A549 treated with RU486 at 1 μM for 4 hours (cell line): ENCODE results near the gene SAFB2. TPM values are rescaled to one million over a fixed set of nuclear protein-coding genes. Genes with fewer than 3 reads are reported as not detected.

ENCODE experiments used
- total RNA-seq: library from RNA; stranded (reverse); fragments of 200-300 nt; extraction: Qiagen RNA extraction; gene quantifications from 5 replicates; pipeline ENCODE4 v1.2.3, GENCODE V29; 2022; ENCODE audit warnings: low read depth

The SAFB2 gene
- 26.6 to 43.7 TPM (median 37.3 TPM) in 5 replicates for total RNA-seq

GRCh38 chr19:5622465-5623396 lies at the start of gene SAFB2, which contains the start of gene SAFB:
SAFB2 (minus strand) TSS chr19:5622776; CDS start chr19:5622715, 61 bp downstream.
SAFB (plus strand) TSS chr19:5623083; CDS start chr19:5623206, 123 bp downstream.

GRCh38 chr19:5567360-5567969 lies 55.1 kb downstream of the SAFB2 start, which contains the start of gene TINCR:
TINCR (minus strand) TSS chr19:5567953.

Other genes with a start within 250 kb of the SAFB2 start
- not detected in 5 replicates for gene ZNRF4, start 167.4 kb downstream of the SAFB2 start, total RNA-seq
- gene TINCR, start 54.8 kb downstream of the SAFB2 start, total RNA-seq, result 2.0 to 3.1 TPM (median 2.6 TPM) in 5 replicates
- gene SAFB, start 307 bp upstream of the SAFB2 start, total RNA-seq, result 53.9 to 60.1 TPM (median 57.1 TPM) in 5 replicates
- 45.1 to 70.1 TPM (median 66.8 TPM) in 5 replicates for gene MICOS13, start 57.7 kb upstream of the SAFB2 start, total RNA-seq
- 2.8 to 5.2 TPM (median 4.5 TPM) in 5 replicates for gene HSD11B1L, start 58.3 kb upstream of the SAFB2 start, total RNA-seq
- gene RPL36, start 67.5 kb upstream of the SAFB2 start, total RNA-seq, result 735 to 913 TPM (median 777 TPM) in 5 replicates
- gene LONP1, start 97.4 kb upstream of the SAFB2 start, total RNA-seq, result 44.8 to 62.0 TPM (median 59.6 TPM) in 5 replicates
- gene CATSPERD, start 97.9 kb upstream of the SAFB2 start, total RNA-seq, result not detected in 5 replicates
- gene PRR22, start 162.0 kb upstream of the SAFB2 start, total RNA-seq, result 1.7 to 3.5 TPM (median 2.5 TPM) in 5 replicates
- 28.4 to 34.0 TPM (median 31.9 TPM) in 5 replicates for gene DUS3L, start 168.4 kb upstream of the SAFB2 start, total RNA-seq
- 0.37 to 0.89 TPM (median 0.58 TPM) in 5 replicates for gene NRTN, start 182.3 kb upstream of the SAFB2 start, total RNA-seq
- not detected in 5 replicates for gene FUT6, start 216.9 kb upstream of the SAFB2 start, total RNA-seq
- 0.12 to 0.15 TPM in 2 of 5 replicates, not detected in the others for gene FUT3, start 228.7 kb upstream of the SAFB2 start, total RNA-seq
- gene FUT5, start 247.8 kb upstream of the SAFB2 start, total RNA-seq, result not detected in 5 replicates